ENCODE data around the gene ZNF618. TPM values are rescaled to one million over a fixed set of nuclear protein-coding genes. Genes with fewer than 3 reads are reported as not detected.

Gene ZNF618, protein sequence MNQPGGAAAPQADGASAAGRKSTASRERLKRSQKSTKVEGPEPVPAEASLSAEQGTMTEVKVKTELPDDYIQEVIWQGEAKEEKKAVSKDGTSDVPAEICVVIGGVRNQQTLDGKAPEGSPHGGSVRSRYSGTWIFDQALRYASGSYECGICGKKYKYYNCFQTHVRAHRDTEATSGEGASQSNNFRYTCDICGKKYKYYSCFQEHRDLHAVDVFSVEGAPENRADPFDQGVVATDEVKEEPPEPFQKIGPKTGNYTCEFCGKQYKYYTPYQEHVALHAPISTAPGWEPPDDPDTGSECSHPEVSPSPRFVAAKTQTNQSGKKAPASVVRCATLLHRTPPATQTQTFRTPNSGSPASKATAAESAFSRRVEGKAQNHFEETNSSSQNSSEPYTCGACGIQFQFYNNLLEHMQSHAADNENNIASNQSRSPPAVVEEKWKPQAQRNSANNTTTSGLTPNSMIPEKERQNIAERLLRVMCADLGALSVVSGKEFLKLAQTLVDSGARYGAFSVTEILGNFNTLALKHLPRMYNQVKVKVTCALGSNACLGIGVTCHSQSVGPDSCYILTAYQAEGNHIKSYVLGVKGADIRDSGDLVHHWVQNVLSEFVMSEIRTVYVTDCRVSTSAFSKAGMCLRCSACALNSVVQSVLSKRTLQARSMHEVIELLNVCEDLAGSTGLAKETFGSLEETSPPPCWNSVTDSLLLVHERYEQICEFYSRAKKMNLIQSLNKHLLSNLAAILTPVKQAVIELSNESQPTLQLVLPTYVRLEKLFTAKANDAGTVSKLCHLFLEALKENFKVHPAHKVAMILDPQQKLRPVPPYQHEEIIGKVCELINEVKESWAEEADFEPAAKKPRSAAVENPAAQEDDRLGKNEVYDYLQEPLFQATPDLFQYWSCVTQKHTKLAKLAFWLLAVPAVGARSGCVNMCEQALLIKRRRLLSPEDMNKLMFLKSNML
- 1 to 10 TPM in 2 of 4 donors, under 1 TPM in 2; 0.26 to 1.2 (median 1.0) TPM for total RNA-seq

DNA sequence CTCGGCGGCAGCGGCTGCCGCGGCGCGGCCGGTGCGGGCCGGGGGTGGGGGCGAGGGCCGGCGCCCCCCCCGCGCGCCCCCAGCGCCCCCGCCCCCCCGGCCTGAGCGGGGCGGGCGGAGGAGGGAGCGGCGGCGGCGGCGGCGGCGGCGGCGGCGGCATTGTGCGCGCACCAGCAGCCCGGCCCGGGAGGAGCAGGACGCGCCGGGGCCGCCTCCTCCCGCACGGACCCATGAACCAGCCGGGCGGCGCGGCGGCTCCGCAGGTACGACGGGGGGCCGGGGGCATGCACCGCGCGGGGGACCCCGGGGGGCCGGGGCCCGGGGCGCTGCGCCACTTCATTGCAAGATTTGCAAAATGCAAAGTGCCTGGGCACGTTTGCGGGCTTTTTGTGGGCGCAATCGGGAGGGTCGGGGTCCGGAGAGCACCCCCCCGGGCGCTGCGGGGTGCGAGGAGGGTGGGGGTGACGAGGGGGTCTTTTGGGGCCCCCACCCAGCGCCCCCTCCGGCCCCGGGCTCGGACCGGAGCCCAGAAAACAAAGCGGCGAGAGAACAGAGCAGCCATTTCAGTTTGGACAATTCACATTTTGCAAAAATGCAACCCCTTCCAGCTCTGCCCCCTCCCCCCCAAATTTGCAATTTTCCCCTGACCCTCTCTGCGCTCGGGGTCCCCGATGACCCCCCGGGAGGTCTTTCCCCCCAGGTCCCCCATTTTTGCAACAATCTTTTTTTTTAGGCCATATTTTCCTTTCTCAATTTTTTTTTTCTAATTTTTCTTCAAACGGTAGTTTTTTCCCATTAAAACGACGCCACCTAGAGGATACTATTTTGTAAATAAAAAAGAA lies at the start of gene ZNF618:
Gene ZNF618 (plus strand): TSS at position 159 of the 842 bp plus-strand sequence. CDS start 72 bp downstream, at position 231.
- DNase-seq: no peak
- H3K9me3 ChIP-seq: no peaks in the 10 kb centered on the region
- in situ Hi-C loops (cut with MboI; ENCODE audit: low sequenced_read_pairs in 4 of 4): no loop called here
- H3K4me1 ChIP-seq: peaks cover 9% of the 10 kb centered on the region in 2 donors
- no peaks in the 10 kb centered on the region for H3K36me3 ChIP-seq
- H3K4me3 ChIP-seq: peak within 1 kb of the TSS; percentile 86 to 95 (median 94)
- H3K27ac ChIP-seq: peak within 1 kb of the TSS; percentile 58 to 67 (median 64)
- H3K27me3 ChIP-seq: no peaks in the 10 kb centered on the region
- TF ChIP-seq, protein P1, sequence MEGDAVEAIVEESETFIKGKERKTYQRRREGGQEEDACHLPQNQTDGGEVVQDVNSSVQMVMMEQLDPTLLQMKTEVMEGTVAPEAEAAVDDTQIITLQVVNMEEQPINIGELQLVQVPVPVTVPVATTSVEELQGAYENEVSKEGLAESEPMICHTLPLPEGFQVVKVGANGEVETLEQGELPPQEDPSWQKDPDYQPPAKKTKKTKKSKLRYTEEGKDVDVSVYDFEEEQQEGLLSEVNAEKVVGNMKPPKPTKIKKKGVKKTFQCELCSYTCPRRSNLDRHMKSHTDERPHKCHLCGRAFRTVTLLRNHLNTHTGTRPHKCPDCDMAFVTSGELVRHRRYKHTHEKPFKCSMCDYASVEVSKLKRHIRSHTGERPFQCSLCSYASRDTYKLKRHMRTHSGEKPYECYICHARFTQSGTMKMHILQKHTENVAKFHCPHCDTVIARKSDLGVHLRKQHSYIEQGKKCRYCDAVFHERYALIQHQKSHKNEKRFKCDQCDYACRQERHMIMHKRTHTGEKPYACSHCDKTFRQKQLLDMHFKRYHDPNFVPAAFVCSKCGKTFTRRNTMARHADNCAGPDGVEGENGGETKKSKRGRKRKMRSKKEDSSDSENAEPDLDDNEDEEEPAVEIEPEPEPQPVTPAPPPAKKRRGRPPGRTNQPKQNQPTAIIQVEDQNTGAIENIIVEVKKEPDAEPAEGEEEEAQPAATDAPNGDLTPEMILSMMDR (IDR thresholded peaks at IDR 0.05 in 4 of 5, conservative IDR thresholded peaks at IDR 0.05 in 1 of 5): peak in 2 of 5 experiments; percentile 56 to 62
- no peak for TF ChIP-seq POLR2A (IDR thresholded peaks at IDR 0.05)
- intact Hi-C loops (cut with DNase I; ENCODE audit: low total_unique reads): loop anchor here (5.0 kb wide), 2 partner anchors 36 to 69 kb away; no protein-coding TSS in a partner anchor
- peak; percentile 51 to 75 for ATAC-seq

DNA sequence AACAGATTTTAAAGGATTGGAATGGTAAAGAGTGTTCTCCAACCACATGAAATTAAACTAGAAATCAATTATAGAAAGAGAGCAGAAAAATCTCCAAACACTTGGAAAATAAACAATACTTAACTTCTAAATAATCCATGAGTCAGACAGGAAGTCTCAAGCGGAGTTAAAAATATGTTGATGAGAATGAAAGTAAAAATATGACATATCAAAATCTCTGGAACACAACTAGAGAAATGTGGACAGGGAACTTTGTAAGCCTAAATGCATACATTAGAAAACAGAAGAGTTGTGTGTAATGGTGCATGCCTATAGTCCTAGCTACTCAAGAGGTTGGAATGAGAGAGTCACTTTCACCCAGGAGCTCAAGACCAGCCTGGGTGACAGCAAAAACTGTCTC lies 47.9 kb upstream of the ZNF618 start:
- Histone ChIP-seq H3K27me3 (no peaks in the 10 kb centered on the region), H3K4me3 (no peak overlapping the region), H3K27ac (no peak overlapping the region), H3K4me1 (no peaks in the 10 kb centered on the region), H3K9me3 (peaks cover 0 to 6% (median 0%) of the 10 kb centered on the region in 3 donors), H3K36me3 (no peaks in the 10 kb centered on the region)
- DNase-seq (no peak), ATAC-seq (no peak)
- in situ Hi-C loops (cut with MboI; ENCODE audit: low sequenced_read_pairs in 4 of 4): no loop called here
- intact Hi-C loops (cut with DNase I; ENCODE audit: low total_unique reads): no loop called here
- TF ChIP-seq, protein P1 (IDR thresholded peaks at IDR 0.05 in 4 of 5, conservative IDR thresholded peaks at IDR 0.05 in 1 of 5): no peak

DNA sequence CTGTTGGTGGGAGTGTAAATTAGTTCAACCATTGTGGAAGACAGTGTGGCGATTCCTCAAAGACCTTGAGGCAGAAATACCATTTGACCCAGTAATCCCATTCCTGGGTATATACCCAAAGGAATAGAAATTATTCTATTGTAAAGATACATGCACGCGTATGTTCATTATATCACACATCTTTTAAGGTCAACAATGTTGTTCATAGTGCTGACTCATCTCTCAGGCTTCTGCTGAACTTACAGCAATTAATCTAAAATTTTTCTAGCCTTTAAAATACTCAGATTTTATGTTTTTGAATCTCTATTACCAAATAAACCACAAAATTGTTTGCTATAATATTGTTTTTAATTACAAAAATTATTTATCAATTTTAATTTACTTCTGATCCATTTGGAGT lies 38.8 kb upstream of the ZNF618 start:
- Histone ChIP-seq H3K4me3 (no peak overlapping the region), H3K4me1 (no peaks in the 10 kb centered on the region), H3K27me3 (no peaks in the 10 kb centered on the region), H3K36me3 (no peaks in the 10 kb centered on the region), H3K27ac (no peak overlapping the region), H3K9me3 (peaks cover 0 to 3% (median 0%) of the 10 kb centered on the region in 3 donors)
- TF ChIP-seq POLR2A (IDR thresholded peaks at IDR 0.05): no peak
- TF ChIP-seq, protein P1 (IDR thresholded peaks at IDR 0.05 in 4 of 5, conservative IDR thresholded peaks at IDR 0.05 in 1 of 5): no peak
- DNase-seq (no peak), ATAC-seq (no peak)
- in situ Hi-C loops (cut with MboI; ENCODE audit: low sequenced_read_pairs in 4 of 4) (no loop called here), intact Hi-C loops (cut with DNase I; ENCODE audit: low total_unique reads) (no loop called here)

DNA sequence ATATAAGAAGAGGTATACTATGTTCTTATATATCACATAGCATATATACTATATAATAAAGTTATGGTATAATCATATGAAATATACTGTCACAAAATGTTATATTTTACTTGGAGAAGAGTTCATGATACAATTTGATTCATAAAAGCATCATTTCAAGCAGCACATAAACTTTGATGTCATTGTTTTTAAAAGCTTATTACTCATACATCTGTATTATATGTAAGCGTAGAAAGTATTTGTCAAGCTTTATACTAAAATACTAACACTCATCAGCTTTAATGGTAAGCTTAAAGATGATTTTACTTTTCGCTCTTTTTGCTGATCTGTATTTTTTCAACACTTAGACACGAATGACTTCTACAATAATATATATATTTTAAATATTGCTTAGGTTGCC lies 34.0 kb upstream of the ZNF618 start:
- TF ChIP-seq, protein P1 (IDR thresholded peaks at IDR 0.05 in 4 of 5, conservative IDR thresholded peaks at IDR 0.05 in 1 of 5): no peak
- intact Hi-C loops (cut with DNase I; ENCODE audit: low total_unique reads) (no loop called here), in situ Hi-C loops (cut with MboI; ENCODE audit: low sequenced_read_pairs in 4 of 4) (no loop called here)

More for the DNA sequence above, 34.0 kb upstream of the ZNF618 start:
- no peaks in the 10 kb centered on the region for H3K27me3 ChIP-seq
- DNase-seq: no peak
- H3K4me3 ChIP-seq: no peak overlapping the region
- H3K27ac ChIP-seq: no peak overlapping the region
- no peaks in the 10 kb centered on the region for H3K4me1 ChIP-seq
- no peak for ATAC-seq
- no peaks in the 10 kb centered on the region for H3K9me3 ChIP-seq
- H3K36me3 ChIP-seq: no peaks in the 10 kb centered on the region
